ENCODE measurements around the gene TRPM3.

GRCh38 chr9:70677055-70677735, 444.2 kb downstream of the TRPM3 start:
- TF ChIP-seq CTCF (IDR thresholded peaks at IDR 0.05) (no peak), SIN3A (IDR thresholded peaks at IDR 0.05; ENCODE audit: borderline replicate concordance, insufficient read depth, low read depth, low read length) (no peak)

Data from Panc1 (cell line).